Measurements from ENCODE around the gene EDARADD.

GRCh38 chr1:236407059-236407458 is 13.0 kb downstream of the EDARADD start:
- TF ChIP-seq CTCF (IDR thresholded peaks at IDR 0.05): no peak
- TF ChIP-seq ZFX (IDR thresholded peaks at IDR 0.05; ENCODE audit: borderline replicate concordance): no peak
